ENCODE data around the gene HPS4.

HPS4 gene

DNA sequence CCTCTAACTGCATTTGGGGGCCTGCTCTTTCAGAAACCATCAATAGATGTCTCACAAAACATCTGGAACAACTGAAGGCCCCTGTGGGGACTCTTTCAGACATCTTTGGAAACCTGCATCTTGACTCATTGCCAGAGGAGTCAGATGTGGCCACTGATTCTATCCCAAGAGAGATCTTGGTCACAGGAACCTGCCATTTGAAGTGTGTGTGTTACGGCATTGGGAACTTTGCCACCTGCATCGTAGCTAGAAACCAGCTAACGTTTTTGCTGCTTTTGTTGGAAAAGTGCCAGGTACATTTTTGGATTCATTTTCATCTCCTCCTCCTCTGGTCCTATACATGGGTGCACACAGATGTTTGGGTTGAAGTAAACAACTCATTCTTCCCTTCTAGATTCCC, 4.4 kb upstream of the HPS4 start:
- no peak overlapping the region for H2AFZ ChIP-seq (ENCODE audit: low read length)
- H3F3A ChIP-seq (ENCODE audit: low read depth) = no peaks in the 10 kb centered on the region
- H4K20me1 ChIP-seq (ENCODE audit: insufficient read depth, low read length, poor library complexity, severe bottlenecking) = no peaks in the 10 kb centered on the region
- H3K9ac ChIP-seq (ENCODE audit: low read depth, low read length, poor library complexity, severe bottlenecking) = no peak overlapping the region
- H3K9me2 ChIP-seq (replicated peaks; ENCODE audit: low read depth, low read length) = no peaks in the 10 kb centered on the region
- no peak overlapping the region for H3K4me3 ChIP-seq (ENCODE audit: low read length, poor library complexity, severe bottlenecking)
- no peaks in the 10 kb centered on the region for H3K9me3 ChIP-seq (ENCODE audit: insufficient read depth, low read depth, low read length)
- no peak overlapping the region for H3K4me2 ChIP-seq (ENCODE audit: low read depth, low read length, poor library complexity, severe bottlenecking)
- H3K4me1 ChIP-seq (ENCODE audit: insufficient read depth, low read length, poor library complexity, severe bottlenecking) = peaks cover 28% of the 10 kb centered on the region
- H3K36me3 ChIP-seq (ENCODE audit: insufficient read depth, low read length) = peaks cover 49% of the 10 kb centered on the region; the same call in 1 of the 2 replicates
- TF ChIP-seq EZH2phosphoT487 (IDR thresholded peaks at IDR 0.05; ENCODE audit: borderline replicate concordance) = no peak
- TF ChIP-seq, protein P1, sequence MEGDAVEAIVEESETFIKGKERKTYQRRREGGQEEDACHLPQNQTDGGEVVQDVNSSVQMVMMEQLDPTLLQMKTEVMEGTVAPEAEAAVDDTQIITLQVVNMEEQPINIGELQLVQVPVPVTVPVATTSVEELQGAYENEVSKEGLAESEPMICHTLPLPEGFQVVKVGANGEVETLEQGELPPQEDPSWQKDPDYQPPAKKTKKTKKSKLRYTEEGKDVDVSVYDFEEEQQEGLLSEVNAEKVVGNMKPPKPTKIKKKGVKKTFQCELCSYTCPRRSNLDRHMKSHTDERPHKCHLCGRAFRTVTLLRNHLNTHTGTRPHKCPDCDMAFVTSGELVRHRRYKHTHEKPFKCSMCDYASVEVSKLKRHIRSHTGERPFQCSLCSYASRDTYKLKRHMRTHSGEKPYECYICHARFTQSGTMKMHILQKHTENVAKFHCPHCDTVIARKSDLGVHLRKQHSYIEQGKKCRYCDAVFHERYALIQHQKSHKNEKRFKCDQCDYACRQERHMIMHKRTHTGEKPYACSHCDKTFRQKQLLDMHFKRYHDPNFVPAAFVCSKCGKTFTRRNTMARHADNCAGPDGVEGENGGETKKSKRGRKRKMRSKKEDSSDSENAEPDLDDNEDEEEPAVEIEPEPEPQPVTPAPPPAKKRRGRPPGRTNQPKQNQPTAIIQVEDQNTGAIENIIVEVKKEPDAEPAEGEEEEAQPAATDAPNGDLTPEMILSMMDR (conservative IDR thresholded peaks at IDR 0.05; ENCODE audit: low read length) = no peak
- no peaks in the 10 kb centered on the region for H3K27me3 ChIP-seq (ENCODE audit: insufficient read depth, low read length, poor library complexity, severe bottlenecking)
- peaks cover 32% of the 10 kb centered on the region for H3K79me2 ChIP-seq (ENCODE audit: insufficient read depth, low read length)

DNA sequence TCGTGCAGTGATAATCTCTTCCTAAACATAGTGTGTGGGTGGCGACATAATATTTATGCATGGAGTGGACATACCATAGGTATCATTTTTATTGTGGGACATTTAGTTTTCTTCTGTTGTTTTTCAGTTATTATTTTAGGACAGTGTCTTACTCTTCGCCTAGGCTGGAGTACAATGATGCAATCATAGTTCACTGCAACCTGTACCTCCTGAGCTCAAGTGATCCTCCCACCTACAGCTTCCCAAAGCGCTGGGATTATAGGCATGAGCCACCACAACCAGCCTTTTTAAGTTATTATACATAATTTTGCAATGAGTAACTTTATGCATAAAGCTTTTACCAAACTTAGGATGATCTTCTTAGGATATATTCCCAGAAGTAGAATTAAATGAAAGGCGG, 2.8 kb upstream of the HPS4 start:
- TF ChIP-seq, protein P1 (conservative IDR thresholded peaks at IDR 0.05; ENCODE audit: low read length) = no peak
- TF ChIP-seq EZH2phosphoT487 (IDR thresholded peaks at IDR 0.05; ENCODE audit: borderline replicate concordance) = no peak
- Histone ChIP-seq H3K4me3 (ENCODE audit: low read length, poor library complexity, severe bottlenecking) (peak overlapping the region; percentile 97), H3K4me1 (ENCODE audit: insufficient read depth, low read length, poor library complexity, severe bottlenecking) (peaks cover 44% of the 10 kb centered on the region)

DNA sequence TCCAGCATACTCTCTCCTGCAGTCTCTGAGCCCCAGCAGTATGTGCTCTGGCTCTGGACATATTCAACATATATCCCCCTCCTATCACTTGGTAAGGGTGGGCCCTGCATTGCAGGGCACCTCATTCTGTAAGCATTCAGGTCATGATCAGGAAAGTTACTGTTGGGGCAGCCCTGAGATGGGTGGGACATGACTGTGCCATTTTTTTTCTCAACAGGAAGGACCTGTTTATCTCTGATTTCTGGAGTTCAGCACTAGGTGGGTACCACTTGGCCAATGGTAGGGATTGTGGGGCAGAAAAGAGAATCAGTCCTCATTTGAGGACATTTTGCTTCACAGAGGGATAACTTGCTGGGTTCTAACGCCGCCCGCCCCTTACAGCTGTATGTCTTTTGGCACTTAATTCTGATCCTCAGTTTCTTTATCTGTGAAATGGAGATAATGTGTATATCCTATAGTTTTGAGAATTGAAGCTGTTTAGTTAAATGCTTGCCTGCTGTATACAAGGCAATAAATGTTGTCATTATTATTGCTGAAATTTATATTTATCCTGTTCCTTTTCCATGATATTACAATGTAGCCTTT, 2.3 kb upstream of the HPS4 start:
- Histone ChIP-seq H3K79me2 (ENCODE audit: insufficient read depth, low read length) (peaks cover 53% of the 10 kb centered on the region), H3K9ac (ENCODE audit: low read depth, low read length, poor library complexity, severe bottlenecking) (no peak overlapping the region), H3K9me2 (replicated peaks; ENCODE audit: low read depth, low read length) (no peaks in the 10 kb centered on the region), H3K4me1 (ENCODE audit: insufficient read depth, low read length, poor library complexity, severe bottlenecking) (peaks cover 49% of the 10 kb centered on the region), H4K20me1 (ENCODE audit: insufficient read depth, low read length, poor library complexity, severe bottlenecking) (no peaks in the 10 kb centered on the region), H3K4me2 (ENCODE audit: low read depth, low read length, poor library complexity, severe bottlenecking) (peak overlapping the region; percentile 80), H3K36me3 (ENCODE audit: insufficient read depth, low read length) (peaks cover 29% of the 10 kb centered on the region; the same call in 1 of the 2 replicates), H3F3A (ENCODE audit: low read depth) (no peaks in the 10 kb centered on the region), H3K4me3 (ENCODE audit: low read length, poor library complexity, severe bottlenecking) (peak overlapping the region; percentile 97), H3K9me3 (ENCODE audit: insufficient read depth, low read depth, low read length) (no peaks in the 10 kb centered on the region), H3K27me3 (ENCODE audit: insufficient read depth, low read length, poor library complexity, severe bottlenecking) (no peaks in the 10 kb centered on the region), H2AFZ (ENCODE audit: low read length) (no peak overlapping the region)
- TF ChIP-seq EZH2phosphoT487 (IDR thresholded peaks at IDR 0.05; ENCODE audit: borderline replicate concordance) = no peak
- TF ChIP-seq, protein P1 (conservative IDR thresholded peaks at IDR 0.05; ENCODE audit: low read length) = no peak

More for the DNA sequence above, 2.8 kb upstream of the HPS4 start:
- peaks cover 34% of the 10 kb centered on the region; the same call in 1 of the 2 replicates for H3K36me3 ChIP-seq (ENCODE audit: insufficient read depth, low read length)
- peaks cover 48% of the 10 kb centered on the region for H3K79me2 ChIP-seq (ENCODE audit: insufficient read depth, low read length)
- no peaks in the 10 kb centered on the region for H4K20me1 ChIP-seq (ENCODE audit: insufficient read depth, low read length, poor library complexity, severe bottlenecking)
- H3K4me2 ChIP-seq (ENCODE audit: low read depth, low read length, poor library complexity, severe bottlenecking) = peak overlapping the region; percentile 80
- no peak overlapping the region for H2AFZ ChIP-seq (ENCODE audit: low read length)
- no peak overlapping the region for H3K9ac ChIP-seq (ENCODE audit: low read depth, low read length, poor library complexity, severe bottlenecking)
- H3K9me3 ChIP-seq (ENCODE audit: insufficient read depth, low read depth, low read length) = no peaks in the 10 kb centered on the region
- no peaks in the 10 kb centered on the region for H3F3A ChIP-seq (ENCODE audit: low read depth)
- no peaks in the 10 kb centered on the region for H3K9me2 ChIP-seq (replicated peaks; ENCODE audit: low read depth, low read length)
- no peaks in the 10 kb centered on the region for H3K27me3 ChIP-seq (ENCODE audit: insufficient read depth, low read length, poor library complexity, severe bottlenecking)
